Adipocyte (in vitro differentiated cells): ENCODE results near the gene IRF1.
A peak's percentile ranks its signal among the peaks of the same experiment; 100 is the strongest.
"Not testable (repeated sequence)": the region's sequence is repeated elsewhere in the genome, so short reads cannot be mapped to it uniquely, and the experiment has no call there.

Experiments
- DNase-seq: peaks from one replicate; pipeline ENCODE4 v3.0.0-alpha.2; 2015; ENCODE audit warnings: low read depth
- H3K27me3 ChIP-seq: replicated peaks from 2 replicates; pipeline ENCODE4 v1.7.0; 2013; ENCODE audit warnings: mild to moderate bottlenecking, low read length, moderate library complexity; ENCODE audit not compliant: control insufficient read depth, insufficient read depth
- H3K36me3 ChIP-seq: 2 replicates; pipeline ENCODE4 v1.7.0; 2013; ENCODE audit warnings: low read length, mild to moderate bottlenecking, moderate library complexity; ENCODE audit not compliant: control insufficient read depth, insufficient read depth, severe bottlenecking
- H3K4me1 ChIP-seq: 2 replicates; pipeline ENCODE4 v1.7.0; 2013; ENCODE audit warnings: mild to moderate bottlenecking, low read length, moderate library complexity; ENCODE audit not compliant: control insufficient read depth, insufficient read depth
- H3K4me3 ChIP-seq: 2 replicates; pipeline ENCODE4 v1.7.0; 2013; ENCODE audit warnings: mild to moderate bottlenecking, low read length, moderate library complexity
- H3K9ac ChIP-seq: 2 replicates; pipeline ENCODE4 v1.7.0; 2013; ENCODE audit warnings: mild to moderate bottlenecking, low read length, moderate library complexity
- H3K9me3 ChIP-seq: 2 replicates; pipeline ENCODE4 v1.7.0; 2013; ENCODE audit warnings: mild to moderate bottlenecking, low read length, moderate library complexity; ENCODE audit not compliant: control insufficient read depth

IRF1 gene

GRCh38 chr5:132490484-132491367 lies at the start of gene IRF1:
TSS of gene IRF1 (minus strand) at chr5:132490773. CDS start at chr5:132489478, 1,295 bp downstream.
- H3K36me3 ChIP-seq = peaks cover 23% of the 10 kb centered on the region
- peaks cover 37% of the 10 kb centered on the region for H3K4me1 ChIP-seq
- peak within 1 kb of the TSS; percentile 93 for H3K4me3 ChIP-seq
- peak; percentile 98 for DNase-seq
- H3K9ac ChIP-seq = peak within 1 kb of the TSS; percentile 92
- no peaks in the 10 kb centered on the region for H3K9me3 ChIP-seq
- H3K27me3 ChIP-seq = no peaks in the 10 kb centered on the region

- Histone ChIP-seq H3K27me3 (peaks cover 12% of the 10 kb centered on the region), H3K9me3 (no peaks in the 10 kb centered on the region), H3K4me3 (no peak overlapping the region), H3K4me1 (no peaks in the 10 kb centered on the region), H3K9ac (no peak overlapping the region), H3K36me3 (no peaks in the 10 kb centered on the region)
- no peak for DNase-seq
These were observed 49.6 kb upstream of the IRF1 start for GRCh38 chr5:132540149-132540548.

- no peaks in the 10 kb centered on the region for H3K4me1 ChIP-seq
- H3K36me3 ChIP-seq = no peaks in the 10 kb centered on the region
- H3K4me3 ChIP-seq = no peak overlapping the region
- no peak overlapping the region for H3K9ac ChIP-seq
- DNase-seq = no peak
- H3K9me3 ChIP-seq = no peaks in the 10 kb centered on the region
- H3K27me3 ChIP-seq = peaks cover 12% of the 10 kb centered on the region
These were observed 49.1 kb upstream of the IRF1 start for GRCh38 chr5:132539716-132540115.

GRCh38 chr5:132530946-132531345 lies 40.4 kb upstream of the IRF1 start:
- no peaks in the 10 kb centered on the region for H3K36me3 ChIP-seq
- H3K9me3 ChIP-seq = no peaks in the 10 kb centered on the region
- DNase-seq = no peak
- peaks cover 7% of the 10 kb centered on the region for H3K27me3 ChIP-seq
- H3K4me1 ChIP-seq = peaks cover 4% of the 10 kb centered on the region
- H3K9ac ChIP-seq = no peak overlapping the region
- H3K4me3 ChIP-seq = no peak overlapping the region

- Histone ChIP-seq H3K4me1 (peaks cover 4% of the 10 kb centered on the region), H3K27me3 (no peaks in the 10 kb centered on the region), H3K4me3 (no peak overlapping the region), H3K36me3 (no peaks in the 10 kb centered on the region), H3K9me3 (no peaks in the 10 kb centered on the region), H3K9ac (no peak overlapping the region)
- DNase-seq = no peak
These were observed 38.5 kb upstream of the IRF1 start for GRCh38 chr5:132528866-132529634.

- no peaks in the 10 kb centered on the region for H3K27me3 ChIP-seq
- no peak overlapping the region for H3K9ac ChIP-seq
- H3K36me3 ChIP-seq = no peaks in the 10 kb centered on the region
- H3K4me1 ChIP-seq = peaks cover 4% of the 10 kb centered on the region
- DNase-seq = no peak
- H3K9me3 ChIP-seq = no peaks in the 10 kb centered on the region
- no peak overlapping the region for H3K4me3 ChIP-seq
These were observed 37.4 kb upstream of the IRF1 start for GRCh38 chr5:132528021-132528420.

- Histone ChIP-seq H3K4me3 (no peak overlapping the region), H3K4me1 (peaks cover 4% of the 10 kb centered on the region), H3K27me3 (no peaks in the 10 kb centered on the region), H3K9me3 (no peaks in the 10 kb centered on the region), H3K9ac (no peak overlapping the region), H3K36me3 (no peaks in the 10 kb centered on the region)
- no peak for DNase-seq
These were observed 36.5 kb upstream of the IRF1 start for GRCh38 chr5:132526974-132527564.

- peak; percentile 86 for DNase-seq
- Histone ChIP-seq H3K4me1 (peaks cover 4% of the 10 kb centered on the region), H3K9ac (no peak overlapping the region), H3K36me3 (no peaks in the 10 kb centered on the region), H3K27me3 (no peaks in the 10 kb centered on the region), H3K4me3 (no peak overlapping the region), H3K9me3 (peaks cover 5% of the 10 kb centered on the region)
These were observed 35.9 kb upstream of the IRF1 start for GRCh38 chr5:132526290-132526973.

GRCh38 chr5:132525299-132525724 lies 34.7 kb upstream of the IRF1 start:
- peaks cover 10% of the 10 kb centered on the region for H3K9me3 ChIP-seq
- no peaks in the 10 kb centered on the region for H3K36me3 ChIP-seq
- H3K9ac ChIP-seq = no peak overlapping the region
- no peaks in the 10 kb centered on the region for H3K27me3 ChIP-seq
- peaks cover 4% of the 10 kb centered on the region for H3K4me1 ChIP-seq
- H3K4me3 ChIP-seq = no peak overlapping the region
- no peak for DNase-seq

GRCh38 chr5:132524877-132525276 lies 34.3 kb upstream of the IRF1 start:
- H3K27me3 ChIP-seq, DNase-seq, H3K9ac ChIP-seq, H3K4me1 ChIP-seq, H3K36me3 ChIP-seq, H3K4me3 ChIP-seq: not testable (repeated sequence)
- peaks cover 13% of the 10 kb centered on the region for H3K9me3 ChIP-seq

GRCh38 chr5:132522067-132522466 lies 31.5 kb upstream of the IRF1 start:
- not testable (repeated sequence) for H3K4me1 ChIP-seq, DNase-seq, H3K4me3 ChIP-seq, H3K9ac ChIP-seq, H3K36me3 ChIP-seq, H3K27me3 ChIP-seq
- H3K9me3 ChIP-seq = peaks cover 13% of the 10 kb centered on the region
